ENCODE measurements around the gene MLLT3.

- TF ChIP-seq POLR2A (IDR thresholded peaks at IDR 0.05; ENCODE audit: low read length) (no peak), GATA1 (IDR thresholded peaks at IDR 0.05; ENCODE audit: low read depth, low read length) (no peak)
Observed at GRCh38 chr9:20488691-20489090, 133.6 kb downstream of the MLLT3 start.

Measured in erythroblast (primary cell).